PFSK-1 (cell line): ENCODE data around the gene LPA.

Experiments used
- POLR2AphosphoS5 ChIP-seq: IDR thresholded peaks from 2 replicates; pipeline ENCODE4 v1.6.1; 2012; ENCODE audit warnings: low read depth, mild to moderate bottlenecking, control low read depth, low read length, moderate library complexity
- REST ChIP-seq, 2 experiments: IDR thresholded peaks; 2 replicates each; pipeline versions ENCODE4 v1.6.1 to v1.8.0; 2011 to 2012; ENCODE audit warnings: low read depth in 2 of 2, low read length in 2 of 2, control low read depth in 1 of 2, inconsistent platforms in 1 of 2, mild to moderate bottlenecking in 1 of 2, moderate library complexity in 1 of 2; ENCODE audit not compliant: insufficient read depth in 1 of 2
- SIN3A ChIP-seq: IDR thresholded peaks from 2 replicates; pipeline ENCODE4 v1.6.1; 2012; ENCODE audit warnings: mild to moderate bottlenecking, low read length, moderate library complexity, borderline replicate concordance; ENCODE audit not compliant: insufficient read depth
- TAF1 ChIP-seq: IDR thresholded peaks from 2 replicates; pipeline ENCODE4 v1.6.1; 2012; ENCODE audit warnings: low read length, control low read depth, borderline replicate concordance; ENCODE audit not compliant: insufficient read depth

GRCh38 chr6:160659562-160659961, 4.5 kb downstream of the LPA start:
- TF ChIP-seq POLR2AphosphoS5 (no peak), REST (IDR thresholded peaks at IDR 0.05; ENCODE audit: insufficient read depth in 1 of 2, low read depth in 2 of 2, low read length in 2 of 2) (no peak), TAF1 (no peak), SIN3A (no peak)
